ENCODE results near the gene TMEM26. TPM values are rescaled to one million over a fixed set of nuclear protein-coding genes. Genes with fewer than 3 reads are reported as not detected.

The TMEM26 gene
- 10 to 100 TPM in 8 of 12 donors, 1 to 10 TPM in 3, not detected in 1; 6.4 to 20.8 (median 13.9) TPM for polyA plus RNA-seq (ENCODE audit: insufficient read length in 12 of 12)
- long read RNA-seq, donor 1, partial matches to known transcripts, result 6 of 6 reads
- long read RNA-seq, donor 1, other reads (novel, unspliced or antisense), result 0 of 6 reads
- long read RNA-seq, donor 2, full-length matches to known transcripts, result 1 of 10 reads
- long read RNA-seq, donor 2, partial matches to known transcripts, result 9 of 10 reads
- long read RNA-seq, donor 2, other reads (novel, unspliced or antisense), result 0 of 10 reads
- long read RNA-seq, donor 3, result 0 reads
- long read RNA-seq, donor 4, full-length matches to known transcripts, result 2 of 2 reads
- long read RNA-seq, donor 4, partial matches to known transcripts, result 0 of 2 reads
- long read RNA-seq, donor 4, other reads (novel, unspliced or antisense), result 0 of 2 reads
- long read RNA-seq, donor 5, result 0 reads
- long read RNA-seq, donor 6, full-length matches to known transcripts, result 1 of 8 reads
- long read RNA-seq, donor 6, partial matches to known transcripts, result 7 of 8 reads
- long read RNA-seq, donor 6, other reads (novel, unspliced or antisense), result 0 of 8 reads
- long read RNA-seq, donor 7, full-length matches to known transcripts, result 1 of 9 reads
- long read RNA-seq, donor 7, partial matches to known transcripts, result 8 of 9 reads
- long read RNA-seq, donor 7, other reads (novel, unspliced or antisense), result 0 of 9 reads
- long read RNA-seq, donor 8, full-length matches to known transcripts, result 2 of 2 reads
- long read RNA-seq, donor 8, partial matches to known transcripts, result 0 of 2 reads
- long read RNA-seq, donor 8, other reads (novel, unspliced or antisense), result 0 of 2 reads
- long read RNA-seq, donor 9, full-length matches to known transcripts, result 5 of 13 reads
- long read RNA-seq, donor 9, partial matches to known transcripts, result 8 of 13 reads
- long read RNA-seq, donor 9, other reads (novel, unspliced or antisense), result 0 of 13 reads
- long read RNA-seq, donor 10, full-length matches to known transcripts, result 1 of 1 reads
- long read RNA-seq, donor 10, partial matches to known transcripts, result 0 of 1 reads
- long read RNA-seq, donor 10, other reads (novel, unspliced or antisense), result 0 of 1 reads
- long read RNA-seq, donor 11, full-length matches to known transcripts, result 3 of 15 reads
- long read RNA-seq, donor 11, partial matches to known transcripts, result 12 of 15 reads
- long read RNA-seq, donor 11, other reads (novel, unspliced or antisense), result 0 of 15 reads

GRCh38 chr10:61452655-61453641 is at the start of gene TMEM26:
Gene TMEM26 (minus strand): TSS chr10:61453381. CDS start chr10:61453081, 300 bp downstream.
- peak; percentile 86 for DNase-seq

- no peak for DNase-seq
These were observed 47.3 kb upstream of the TMEM26 start for GRCh38 chr10:61500460-61500859.

- DNase-seq, result no peak
These were observed 39.3 kb upstream of the TMEM26 start for GRCh38 chr10:61492364-61492995.

GRCh38 chr10:61487506-61487905 is 34.3 kb upstream of the TMEM26 start:
- no peak for DNase-seq

GRCh38 chr10:61486738-61487396 is 33.7 kb upstream of the TMEM26 start:
- no peak for DNase-seq

GRCh38 chr10:61486251-61486650 is 33.1 kb upstream of the TMEM26 start:
- no peak for DNase-seq

- DNase-seq, result no peak
These were observed 28.4 kb upstream of the TMEM26 start for GRCh38 chr10:61481597-61481996.

GRCh38 chr10:61480208-61480607 is 27.0 kb upstream of the TMEM26 start:
- no peak for DNase-seq

- no peak for DNase-seq
These were observed 25.6 kb upstream of the TMEM26 start for GRCh38 chr10:61478621-61479312.

GRCh38 chr10:61477451-61477850 is 24.3 kb upstream of the TMEM26 start:
- DNase-seq, result no peak

GRCh38 chr10:61476529-61476928 is 23.3 kb upstream of the TMEM26 start:
- no peak for DNase-seq

- no peak for DNase-seq
These were observed 22.3 kb upstream of the TMEM26 start for GRCh38 chr10:61475449-61475873.

- no peak for DNase-seq
These were observed 19.0 kb upstream of the TMEM26 start for GRCh38 chr10:61472090-61472674.

GRCh38 chr10:61471491-61471890 is 18.3 kb upstream of the TMEM26 start:
- DNase-seq, result no peak

GRCh38 chr10:61470740-61471139 is 17.6 kb upstream of the TMEM26 start:
- no peak for DNase-seq

GRCh38 chr10:61465901-61466632 is 12.9 kb upstream of the TMEM26 start:
- DNase-seq, result no peak

GRCh38 chr10:61465171-61465496 is 12.0 kb upstream of the TMEM26 start:
- no peak for DNase-seq

Data from muscle of arm (tissue), 14 donors.